G401 (cell line): Measurements from ENCODE around the gene CTNNA3. TPM values are rescaled to one million over a fixed set of nuclear protein-coding genes. Genes with fewer than 3 reads are reported as not detected.

Source experiments
- DNase-seq: peaks from one replicate; pipeline ENCODE4 v3.0.0-alpha.2; 2015; ENCODE audit warnings: low spot score
- in situ Hi-C: cut with HindIII; loops from 2 replicates; pipeline ENCODE4 v1.10.0; 2016; ENCODE audit warnings: low sequenced_read_pairs, mixed read lengths
- total RNA-seq: library from RNA; depleted of rRNA; stranded (reverse); fragments of >200 nt; shearing (Covaris generic); gene quantifications from 2 replicates; pipeline ENCODE4 v1.2.3, GENCODE V29; 2014

Gene CTNNA3
- total RNA-seq, 1 experiment from 2014 or later, result not detected

GRCh38 chr10:66880292-66880691 lies 815.7 kb downstream of the CTNNA3 start:
- no peak for DNase-seq
- in situ Hi-C loops, result no loop called here

GRCh38 chr10:66877361-66877760 lies 818.6 kb downstream of the CTNNA3 start:
- in situ Hi-C loops, result no loop called here
- DNase-seq, result no peak

DNA sequence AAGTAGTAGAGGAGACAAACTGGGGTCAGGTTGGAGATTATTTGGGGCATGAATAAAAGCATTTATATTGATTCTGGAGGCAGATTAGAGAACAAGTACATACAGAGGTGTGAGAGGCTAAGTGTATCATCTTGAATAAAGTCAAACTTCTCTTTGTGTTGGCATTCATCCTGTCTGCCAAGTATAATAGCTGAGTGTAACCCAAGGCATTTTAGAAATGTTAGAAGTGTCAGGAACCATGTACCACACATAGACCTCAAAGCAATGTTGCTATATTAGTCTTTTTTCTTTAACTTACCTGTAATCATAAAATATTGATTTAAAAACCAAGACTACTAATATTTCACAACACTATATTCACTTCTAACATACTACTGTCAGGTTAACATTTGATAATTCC lies 826.4 kb downstream of the CTNNA3 start:
- in situ Hi-C loops, result no loop called here
- DNase-seq, result no peak

DNA sequence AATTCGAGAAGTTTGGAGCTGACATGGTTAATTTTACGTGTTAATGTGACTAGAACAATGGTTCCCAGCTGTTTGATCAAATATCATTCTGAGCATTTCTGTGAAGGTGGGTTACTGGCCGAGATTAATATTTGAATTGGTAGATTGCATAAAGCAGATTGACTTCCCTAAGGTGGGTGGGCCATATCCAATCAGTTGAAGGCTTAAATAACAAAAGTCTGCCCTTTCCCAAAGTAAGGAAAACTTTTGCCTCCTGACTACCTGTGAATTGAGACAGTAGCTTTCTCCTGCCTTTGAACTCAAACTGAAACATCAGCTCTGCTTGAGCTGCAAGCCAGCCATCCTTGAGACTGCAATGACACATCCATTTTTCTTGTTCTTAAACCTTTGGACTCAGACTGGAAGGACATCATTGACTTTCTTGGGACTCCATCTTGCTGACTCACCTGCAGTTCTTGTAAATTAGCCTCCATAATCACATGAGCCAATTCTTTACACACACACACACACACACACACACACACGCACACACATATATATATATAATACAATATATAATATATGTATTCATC lies 833.2 kb downstream of the CTNNA3 start:
- DNase-seq, result no peak
- in situ Hi-C loops, result no loop called here

GRCh38 chr10:66860376-66860945 lies 835.5 kb downstream of the CTNNA3 start:
- DNase-seq, result no peak
- in situ Hi-C loops, result no loop called here

- DNase-seq, result peak; percentile 65
- in situ Hi-C loops, result no loop called here
These were observed 843.2 kb downstream of the CTNNA3 start for GRCh38 chr10:66852811-66853210.

DNA sequence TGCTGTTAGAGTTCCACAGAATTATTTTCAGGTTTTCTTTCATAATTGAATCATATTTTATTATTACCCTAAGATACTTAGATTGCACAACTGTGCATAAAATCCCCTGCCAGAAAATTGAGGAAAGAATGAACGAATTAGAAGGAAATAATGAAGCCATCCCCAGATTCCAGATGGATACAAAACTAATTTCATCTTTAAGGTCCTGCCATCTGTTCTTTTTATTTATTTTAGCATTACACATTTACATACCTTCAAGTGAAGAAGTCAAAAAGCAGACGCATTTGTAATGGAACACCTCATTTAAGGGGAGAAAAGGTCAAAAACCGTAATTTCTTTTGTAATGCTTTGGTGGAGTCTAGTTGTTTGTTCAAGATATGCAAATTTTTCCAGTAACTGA lies 847.1 kb downstream of the CTNNA3 start:
- no peak for DNase-seq
- in situ Hi-C loops, result no loop called here

GRCh38 chr10:66844176-66844942 lies 851.6 kb downstream of the CTNNA3 start:
- DNase-seq, result no peak
- in situ Hi-C loops, result no loop called here

- in situ Hi-C loops, result no loop called here
- no peak for DNase-seq
These were observed 852.6 kb downstream of the CTNNA3 start for GRCh38 chr10:66843396-66843795.

DNA sequence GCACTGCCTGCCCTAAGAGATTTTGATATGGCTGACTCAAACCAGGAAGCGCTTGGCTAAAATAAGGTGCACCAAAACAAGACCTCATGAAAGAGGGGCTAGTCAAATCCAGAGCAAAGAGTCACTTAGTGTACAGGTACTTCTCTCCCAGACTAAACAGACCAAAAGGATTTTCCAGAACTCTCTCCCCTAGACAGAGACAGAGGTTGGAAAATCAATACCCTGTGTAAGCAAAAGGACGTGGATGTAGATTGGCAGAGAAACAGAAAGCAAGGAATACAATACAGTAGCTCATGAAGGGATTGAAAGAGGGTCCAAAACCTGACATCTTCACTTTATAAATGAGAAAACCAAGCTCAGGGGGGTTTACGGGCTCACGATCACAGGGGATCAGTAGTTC lies 853.1 kb downstream of the CTNNA3 start:
- no peak for DNase-seq
- in situ Hi-C loops, result no loop called here

GRCh38 chr10:66842371-66842770 lies 853.6 kb downstream of the CTNNA3 start:
- in situ Hi-C loops, result no loop called here

DNA sequence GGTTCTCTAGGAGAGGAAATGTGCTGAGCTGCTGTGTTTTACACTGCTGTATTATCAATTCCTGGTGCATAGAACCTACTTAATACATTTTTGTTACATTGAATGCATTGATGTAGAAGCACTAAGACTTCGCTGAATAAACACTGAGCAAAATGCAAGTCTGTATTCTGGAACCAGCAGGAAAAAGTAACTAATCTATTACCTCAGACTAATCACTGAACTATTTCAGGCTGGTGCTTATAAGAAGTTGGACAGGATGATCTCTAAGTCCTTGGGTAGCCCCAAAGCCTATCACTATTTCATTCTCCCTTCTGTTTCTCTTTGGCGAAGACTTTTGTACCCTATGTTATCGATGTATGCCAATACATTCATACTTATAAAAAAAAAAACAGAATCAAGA lies 857.3 kb downstream of the CTNNA3 start:
- in situ Hi-C loops, result no loop called here
- no peak for DNase-seq

More at GRCh38 chr10:66842371-66842770, 853.6 kb downstream of the CTNNA3 start:
- no peak for DNase-seq

DNA sequence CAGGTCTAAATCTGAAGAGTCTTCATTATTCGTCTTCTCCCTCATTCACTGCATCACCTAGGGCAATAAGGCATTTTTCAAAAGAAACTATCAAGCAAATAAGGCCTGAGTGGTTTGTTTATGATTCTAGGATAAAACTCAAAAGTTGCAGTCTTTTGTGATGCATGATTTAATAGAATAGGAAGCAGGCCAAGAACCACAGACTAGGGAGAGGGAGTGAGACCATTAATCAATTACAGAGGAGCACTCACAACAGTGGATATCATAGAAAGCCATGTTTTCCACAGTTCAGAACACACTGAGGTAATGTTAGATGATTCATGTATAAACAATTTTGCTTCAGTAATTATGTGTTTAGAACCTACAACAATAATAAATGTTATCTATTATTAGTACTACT lies 858.0 kb downstream of the CTNNA3 start:
- in situ Hi-C loops, result no loop called here
- no peak for DNase-seq

GRCh38 chr10:66837335-66837734 lies 858.7 kb downstream of the CTNNA3 start:
- DNase-seq, result no peak
- in situ Hi-C loops, result no loop called here

- no peak for DNase-seq
- in situ Hi-C loops, result no loop called here
These were observed 859.2 kb downstream of the CTNNA3 start for GRCh38 chr10:66836771-66837170.

DNA sequence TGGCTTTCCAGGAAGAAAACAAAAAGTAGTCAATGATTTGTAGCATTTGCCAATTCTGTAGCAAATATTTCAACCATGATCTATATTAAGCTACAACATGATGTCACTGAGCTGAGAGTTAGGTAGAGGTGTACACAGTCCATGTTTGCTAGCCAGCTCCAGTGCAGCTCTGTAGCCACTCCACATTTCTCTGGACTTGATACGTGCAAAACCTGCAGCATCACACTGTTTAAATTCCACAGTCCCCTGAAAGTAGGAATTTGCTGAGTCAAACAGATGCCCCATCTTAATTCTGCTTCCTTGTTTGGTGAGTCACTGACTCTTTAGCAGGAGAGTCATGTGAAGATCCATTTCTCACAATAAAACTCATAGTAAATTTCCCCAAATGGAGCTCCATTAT lies 859.9 kb downstream of the CTNNA3 start:
- in situ Hi-C loops, result no loop called here
- DNase-seq, result no peak

DNA sequence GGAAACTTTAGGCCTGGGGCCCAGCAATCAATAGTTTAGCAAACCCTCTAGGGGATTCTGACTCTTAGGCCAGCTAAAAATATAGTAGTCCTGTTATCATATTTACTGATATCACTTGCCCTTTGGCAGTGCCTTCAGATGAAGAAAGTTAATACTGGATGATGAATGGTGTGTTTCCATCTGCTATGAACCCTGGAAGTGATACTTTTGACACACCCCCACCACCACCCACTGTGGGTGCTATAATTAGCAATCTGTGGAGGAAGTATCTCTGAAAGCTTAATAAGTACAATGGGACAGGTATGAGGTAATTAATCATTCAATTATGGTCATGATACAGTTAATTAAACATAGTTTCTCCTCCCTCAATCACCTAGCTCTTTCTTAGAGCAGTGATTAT lies 860.6 kb downstream of the CTNNA3 start:
- DNase-seq, result no peak
- in situ Hi-C loops, result no loop called here

- in situ Hi-C loops, result no loop called here
These were observed 861.2 kb downstream of the CTNNA3 start for GRCh38 chr10:66834802-66835201.

GRCh38 chr10:66833861-66834260 lies 862.1 kb downstream of the CTNNA3 start:
- in situ Hi-C loops, result no loop called here
- DNase-seq, result no peak

More at GRCh38 chr10:66834802-66835201, 861.2 kb downstream of the CTNNA3 start:
- no peak for DNase-seq

- DNase-seq, result no peak
- in situ Hi-C loops, result no loop called here
These were observed 863.1 kb downstream of the CTNNA3 start for GRCh38 chr10:66832781-66833422.
